Keratinocyte (primary cell): Measurements from ENCODE around the gene KREMEN2.

Source experiments
- CTCF ChIP-seq, 3 experiments: IDR thresholded peaks in 1 of 3; conservative IDR thresholded peaks in 1 of 3; optimal IDR thresholded peaks in 1 of 3; 2 replicates in 2 of 3; 3 replicates in 1 of 3; pipeline versions ENCODE3 to v1.5.1; 2011; ENCODE audit warnings: low read length in 3 of 3, mild to moderate bottlenecking in 3 of 3, moderate library complexity in 2 of 3, control low read depth in 1 of 3, inconsistent platforms in 1 of 3; ENCODE audit not compliant: insufficient read depth in 2 of 3; ENCODE audit errors: extremely low read depth in 1 of 3
- EZH2 ChIP-seq: IDR thresholded peaks from one replicate; pipeline ENCODE4 v1.6.1; 2012; ENCODE audit warnings: inconsistent platforms, mild to moderate bottlenecking, low read length, moderate library complexity

- TF ChIP-seq CTCF (optimal IDR thresholded peaks at IDR 0.05 in 1 of 3, IDR thresholded peaks at IDR 0.05 in 1 of 3, conservative IDR thresholded peaks at IDR 0.05 in 1 of 3; ENCODE audit: extremely low read depth in 1 of 3, insufficient read depth in 2 of 3, low read length in 3 of 3) (no peak), EZH2 (no peak)
Observed at GRCh38 chr16:2963074-2963722, 877 bp upstream of the KREMEN2 start.
